ENCODE data around the gene ARHGEF26. TPM values are rescaled to one million over a fixed set of nuclear protein-coding genes. Genes with fewer than 3 reads are reported as not detected.

Gene ARHGEF26
- polyA plus RNA-seq, 1 donor (not counting 4 experiments of a cell fraction or from before 2014, with no cell fraction given) = 2.2 TPM

DNA sequence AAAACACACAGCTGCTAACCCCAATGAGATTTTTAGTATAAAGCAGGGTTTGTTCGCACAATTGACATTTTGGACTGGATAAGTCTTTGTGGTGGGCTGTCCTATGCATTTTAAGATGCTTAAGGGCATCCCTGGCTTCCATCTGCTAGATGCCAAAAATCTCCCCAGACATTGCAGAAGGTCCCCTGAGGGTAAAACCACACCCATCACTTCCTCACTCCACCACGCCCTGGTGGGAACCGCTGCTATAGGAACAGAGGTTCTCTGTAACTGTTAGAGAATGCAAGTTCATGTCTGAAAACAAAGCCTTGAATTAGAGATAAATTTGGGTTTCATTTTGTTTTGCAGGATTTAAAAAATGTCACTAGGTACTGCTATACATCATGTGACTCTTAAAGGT is 67.7 kb downstream of the ARHGEF26 start:
- no peak for TF ChIP-seq EZH2 (IDR thresholded peaks at IDR 0.05; ENCODE audit: low read length)
- Histone ChIP-seq H4K20me1 (ENCODE audit: control insufficient read depth, extremely low read depth, insufficient read depth, low read length) (no peaks in the 10 kb centered on the region), H2AFZ (ENCODE audit: control insufficient read depth, low read length) (no peak overlapping the region), H3K4me1 (ENCODE audit: control insufficient read depth, extremely low read depth, insufficient read depth, low read length) (no peaks in the 10 kb centered on the region), H3K79me2 (ENCODE audit: control insufficient read depth, insufficient read depth, low read length) (no peaks in the 10 kb centered on the region), H3K9ac (ENCODE audit: control insufficient read depth, extremely low read depth, insufficient read depth, low read length) (no peak overlapping the region), H3K27ac (ENCODE audit: control insufficient read depth, insufficient read depth, low read length) (no peak overlapping the region), H3K9me1 (ENCODE audit: control insufficient read depth, extremely low read depth, insufficient read depth, low read length) (no peaks in the 10 kb centered on the region), H3K9me3 (ENCODE audit: control insufficient read depth, low read depth, low read length) (no peaks in the 10 kb centered on the region), H3K4me2 (ENCODE audit: control insufficient read depth, extremely low read depth, insufficient read depth, low read depth, low read length) (no peak overlapping the region), H3K4me3 (ENCODE audit: control insufficient read depth in 2 of 3, extremely low read depth in 1 of 3, insufficient read depth in 2 of 3, low read depth in 1 of 3, low read length in 3 of 3) (no peak overlapping the region), H3K27me3 (ENCODE audit: control insufficient read depth, extremely low read depth, insufficient read depth, low read length) (no peaks in the 10 kb centered on the region), H3K36me3 (ENCODE audit: control insufficient read depth in 2 of 2, extremely low read depth in 1 of 2, insufficient read depth in 2 of 2, low read length in 2 of 2) (no peaks in the 10 kb centered on the region)
- FAIRE-seq = no peak
- no peak for DNase-seq (ENCODE audit: low read depth, low spot score)
- dilution Hi-C loops (cut with MboI; ENCODE audit: extremely low pct_ligation_motif_present, low sequenced_read_pairs) = no loop called here

DNA sequence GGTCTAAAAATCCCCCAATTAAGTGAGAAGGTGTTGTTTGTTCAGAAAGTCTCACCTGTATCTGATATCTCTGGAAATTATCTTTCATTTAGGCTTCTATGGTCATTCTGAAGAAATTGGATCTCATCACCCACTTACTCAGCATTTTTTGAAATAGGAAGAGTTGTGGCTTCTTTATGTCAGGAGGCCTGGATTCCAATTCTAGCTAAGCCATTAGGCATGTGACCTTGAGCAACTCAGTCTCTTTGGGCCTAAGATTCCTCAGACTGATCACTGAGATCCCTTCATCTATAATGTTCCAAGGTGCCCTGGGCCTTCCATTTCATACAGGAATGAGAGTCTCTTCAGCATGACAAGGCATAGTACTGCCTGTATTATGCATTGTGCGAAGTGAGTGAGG is 70.3 kb downstream of the ARHGEF26 start:
- H4K20me1 ChIP-seq (ENCODE audit: control insufficient read depth, extremely low read depth, insufficient read depth, low read length) = no peaks in the 10 kb centered on the region
- H3K4me1 ChIP-seq (ENCODE audit: control insufficient read depth, extremely low read depth, insufficient read depth, low read length) = no peaks in the 10 kb centered on the region
- H3K9me3 ChIP-seq (ENCODE audit: control insufficient read depth, low read depth, low read length) = no peaks in the 10 kb centered on the region
- H3K9ac ChIP-seq (ENCODE audit: control insufficient read depth, extremely low read depth, insufficient read depth, low read length) = no peak overlapping the region
- no peak overlapping the region for H3K4me3 ChIP-seq (ENCODE audit: control insufficient read depth in 2 of 3, extremely low read depth in 1 of 3, insufficient read depth in 2 of 3, low read depth in 1 of 3, low read length in 3 of 3)
- H3K79me2 ChIP-seq (ENCODE audit: control insufficient read depth, insufficient read depth, low read length) = no peaks in the 10 kb centered on the region
- H3K27me3 ChIP-seq (ENCODE audit: control insufficient read depth, extremely low read depth, insufficient read depth, low read length) = no peaks in the 10 kb centered on the region
- FAIRE-seq (no peak), DNase-seq (ENCODE audit: low read depth, low spot score) (no peak)
- no peaks in the 10 kb centered on the region for H3K9me1 ChIP-seq (ENCODE audit: control insufficient read depth, extremely low read depth, insufficient read depth, low read length)
- no peak overlapping the region for H3K27ac ChIP-seq (ENCODE audit: control insufficient read depth, insufficient read depth, low read length)
- no peak overlapping the region for H2AFZ ChIP-seq (ENCODE audit: control insufficient read depth, low read length)
- H3K4me2 ChIP-seq (ENCODE audit: control insufficient read depth, extremely low read depth, insufficient read depth, low read depth, low read length) = no peak overlapping the region
- no peaks in the 10 kb centered on the region for H3K36me3 ChIP-seq (ENCODE audit: control insufficient read depth in 2 of 2, extremely low read depth in 1 of 2, insufficient read depth in 2 of 2, low read length in 2 of 2)
- dilution Hi-C loops (cut with MboI; ENCODE audit: extremely low pct_ligation_motif_present, low sequenced_read_pairs) = no loop called here
- no peak for TF ChIP-seq EZH2 (IDR thresholded peaks at IDR 0.05; ENCODE audit: low read length)
- TF ChIP-seq, protein P1, sequence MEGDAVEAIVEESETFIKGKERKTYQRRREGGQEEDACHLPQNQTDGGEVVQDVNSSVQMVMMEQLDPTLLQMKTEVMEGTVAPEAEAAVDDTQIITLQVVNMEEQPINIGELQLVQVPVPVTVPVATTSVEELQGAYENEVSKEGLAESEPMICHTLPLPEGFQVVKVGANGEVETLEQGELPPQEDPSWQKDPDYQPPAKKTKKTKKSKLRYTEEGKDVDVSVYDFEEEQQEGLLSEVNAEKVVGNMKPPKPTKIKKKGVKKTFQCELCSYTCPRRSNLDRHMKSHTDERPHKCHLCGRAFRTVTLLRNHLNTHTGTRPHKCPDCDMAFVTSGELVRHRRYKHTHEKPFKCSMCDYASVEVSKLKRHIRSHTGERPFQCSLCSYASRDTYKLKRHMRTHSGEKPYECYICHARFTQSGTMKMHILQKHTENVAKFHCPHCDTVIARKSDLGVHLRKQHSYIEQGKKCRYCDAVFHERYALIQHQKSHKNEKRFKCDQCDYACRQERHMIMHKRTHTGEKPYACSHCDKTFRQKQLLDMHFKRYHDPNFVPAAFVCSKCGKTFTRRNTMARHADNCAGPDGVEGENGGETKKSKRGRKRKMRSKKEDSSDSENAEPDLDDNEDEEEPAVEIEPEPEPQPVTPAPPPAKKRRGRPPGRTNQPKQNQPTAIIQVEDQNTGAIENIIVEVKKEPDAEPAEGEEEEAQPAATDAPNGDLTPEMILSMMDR (optimal IDR thresholded peaks at IDR 0.05 in 1 of 3, IDR thresholded peaks at IDR 0.05 in 1 of 3, conservative IDR thresholded peaks at IDR 0.05 in 1 of 3; ENCODE audit: extremely low read depth in 1 of 3, insufficient read depth in 2 of 3, low read length in 3 of 3) = no peak

DNA sequence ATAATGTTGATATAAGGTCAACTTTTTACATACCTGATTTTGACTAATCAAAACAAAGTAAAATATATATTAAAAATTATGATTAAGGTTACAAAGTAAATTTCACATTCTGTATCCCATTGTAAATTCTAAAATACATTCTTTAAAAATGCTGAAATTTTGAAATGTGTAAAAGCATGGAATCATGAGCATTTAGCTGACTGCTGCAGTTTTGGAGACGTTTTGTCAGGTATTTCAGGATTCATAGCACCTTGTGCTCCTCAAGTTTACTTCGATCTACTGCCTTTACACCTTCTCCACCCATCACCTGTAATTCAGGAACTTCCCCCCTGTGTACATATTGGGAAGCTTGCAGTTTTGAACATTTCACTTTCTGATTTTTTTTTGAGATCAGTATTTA is 71.0 kb downstream of the ARHGEF26 start:
- Histone ChIP-seq H3K27ac (ENCODE audit: control insufficient read depth, insufficient read depth, low read length) (no peak overlapping the region), H3K9me1 (ENCODE audit: control insufficient read depth, extremely low read depth, insufficient read depth, low read length) (no peaks in the 10 kb centered on the region), H3K9ac (ENCODE audit: control insufficient read depth, extremely low read depth, insufficient read depth, low read length) (no peak overlapping the region), H4K20me1 (ENCODE audit: control insufficient read depth, extremely low read depth, insufficient read depth, low read length) (no peaks in the 10 kb centered on the region), H3K36me3 (ENCODE audit: control insufficient read depth in 2 of 2, extremely low read depth in 1 of 2, insufficient read depth in 2 of 2, low read length in 2 of 2) (no peaks in the 10 kb centered on the region), H3K9me3 (ENCODE audit: control insufficient read depth, low read depth, low read length) (no peaks in the 10 kb centered on the region), H3K79me2 (ENCODE audit: control insufficient read depth, insufficient read depth, low read length) (no peaks in the 10 kb centered on the region), H3K4me1 (ENCODE audit: control insufficient read depth, extremely low read depth, insufficient read depth, low read length) (no peaks in the 10 kb centered on the region), H3K4me3 (ENCODE audit: control insufficient read depth in 2 of 3, extremely low read depth in 1 of 3, insufficient read depth in 2 of 3, low read depth in 1 of 3, low read length in 3 of 3) (no peak overlapping the region), H3K27me3 (ENCODE audit: control insufficient read depth, extremely low read depth, insufficient read depth, low read length) (no peaks in the 10 kb centered on the region), H2AFZ (ENCODE audit: control insufficient read depth, low read length) (no peak overlapping the region), H3K4me2 (ENCODE audit: control insufficient read depth, extremely low read depth, insufficient read depth, low read depth, low read length) (no peak overlapping the region)
- dilution Hi-C loops (cut with MboI; ENCODE audit: extremely low pct_ligation_motif_present, low sequenced_read_pairs) = no loop called here
- DNase-seq (ENCODE audit: low read depth, low spot score) (no peak), FAIRE-seq (no peak)
- TF ChIP-seq, protein P1 (optimal IDR thresholded peaks at IDR 0.05 in 1 of 3, IDR thresholded peaks at IDR 0.05 in 1 of 3, conservative IDR thresholded peaks at IDR 0.05 in 1 of 3; ENCODE audit: extremely low read depth in 1 of 3, insufficient read depth in 2 of 3, low read length in 3 of 3) = no peak
- no peak for TF ChIP-seq EZH2 (IDR thresholded peaks at IDR 0.05; ENCODE audit: low read length)

Measured in keratinocyte (primary cell).